PC-3 (cell line): ENCODE measurements around the gene PRSS33. TPM values are rescaled to one million over a fixed set of nuclear protein-coding genes. Genes with fewer than 3 reads are reported as not detected.

Source experiments
- ATAC-seq: fragments of 200-7000 bp; cut with Tn5 transposase; 2 replicates; pipeline ENCODE4 v1.9.1; 2020; ENCODE audit warnings: mild to moderate bottlenecking, moderate library complexity
- BruUV-seq: library from RNA; stranded (reverse); fragments of 400-500 nt; replicated peaks from 2 replicates; lab custom pipeline; 2021; lab: Mats Ljungman, UMichigan
- CTCF ChIA-PET: fragments of 300-600 bp; sonication (Branson Sonifier 250); formaldehyde crosslinking; loops from one replicate; lab custom pipeline; 2022; ENCODE audit warnings: antibody characterized with exemption; lab: Charles Lee
- POLR2A ChIA-PET: fragments of 300-600 bp; sonication (Branson Sonifier 250); formaldehyde crosslinking; loops from one replicate; lab custom pipeline; 2022; ENCODE audit warnings: antibody characterized with exemption; ENCODE audit not compliant: unreplicated experiment; lab: Charles Lee
- DNase-seq: peaks from one replicate; pipeline ENCODE4 v3.0.0-alpha.2; 2015
- H2AFZ ChIP-seq: fragments of 300-600 bp; sonication (generic); 2 replicates; pipeline ENCODE4 v1.6.0; 2016; ENCODE audit warnings: antibody characterized with exemption, low read length
- H3F3A ChIP-seq: fragments of 300-600 bp; sonication (generic); one replicate; pipeline ENCODE4 v1.6.0; 2017; ENCODE audit warnings: antibody characterized with exemption, low read length, control low read depth, mild to moderate bottlenecking; ENCODE audit not compliant: unreplicated experiment
- H3K27ac ChIP-seq: fragments of 300-600 bp; sonication (generic); 2 replicates; pipeline ENCODE4 v1.5.1; 2016; ENCODE audit warnings: mild to moderate bottlenecking, low read length
- H3K27me3 ChIP-seq: fragments of 300-600 bp; sonication (generic); 2 replicates; pipeline ENCODE4 v1.6.1; 2016; ENCODE audit warnings: low read length, mixed read lengths
- H3K36me3 ChIP-seq: fragments of 300-600 bp; sonication (generic); 2 replicates; pipeline ENCODE4 v1.6.1; 2016; ENCODE audit warnings: low read depth, mixed run types, low read length, mixed read lengths
- H3K4me1 ChIP-seq: fragments of 300-600 bp; sonication (generic); 2 replicates; pipeline ENCODE4 v1.5.1; 2016; ENCODE audit warnings: low read length; ENCODE audit not compliant: insufficient read depth
- H3K4me2 ChIP-seq: fragments of 300-600 bp; sonication (generic); 2 replicates; pipeline ENCODE4 v1.6.0; 2016; ENCODE audit warnings: low read length
- H3K4me3 ChIP-seq: fragments of 300-600 bp; sonication (generic); 2 replicates; pipeline ENCODE4 v1.5.1; 2016; ENCODE audit warnings: mild to moderate bottlenecking, low read length, mixed read lengths
- H3K79me2 ChIP-seq: fragments of 300-600 bp; sonication (generic); 2 replicates; pipeline ENCODE4 v1.6.1; 2017; ENCODE audit warnings: low read length, mixed read lengths
- H3K9ac ChIP-seq: fragments of 300-600 bp; sonication (generic); 2 replicates; pipeline ENCODE4 v1.6.0; 2016; ENCODE audit warnings: mild to moderate bottlenecking, low read length
- H3K9me2 ChIP-seq: fragments of 300-600 bp; sonication (generic); replicated peaks from 2 replicates; pipeline ENCODE4 v1.6.1; 2016; ENCODE audit warnings: mixed run types, low read length, mixed read lengths
- H3K9me3 ChIP-seq: fragments of 300-600 bp; sonication (generic); 2 replicates; pipeline ENCODE4 v1.6.1; 2016; ENCODE audit warnings: low read length, mixed read lengths
- H4K20me1 ChIP-seq: fragments of 300-600 bp; sonication (generic); 2 replicates; pipeline ENCODE4 v1.6.1; 2016; ENCODE audit warnings: low read length, mixed read lengths
- EZH2 ChIP-seq: fragments of 300-600 bp; sonication (generic); IDR thresholded peaks from one replicate; pipeline ENCODE4 v1.6.1; 2017; ENCODE audit warnings: antibody characterized with exemption, mild to moderate bottlenecking, low read length; ENCODE audit not compliant: unreplicated experiment
- EZH2phosphoT487 ChIP-seq: fragments of 300-600 bp; sonication (generic); IDR thresholded peaks from 2 replicates; pipeline ENCODE4 v1.6.1; 2018; ENCODE audit warnings: mild to moderate bottlenecking, antibody characterized with exemption, low read length, borderline replicate concordance
- intact Hi-C: fragments of 100-400 bp; cut with micrococcal nuclease; formaldehyde crosslinking; loops from 2 replicates; pipeline ENCODE4 v1.9.0; 2023
- total RNA-seq: library from RNA; depleted of rRNA; stranded (reverse); fragments of >200 nt; gene quantifications from 2 replicates; pipeline ENCODE4 v1.2.3, GENCODE V29; 2014
- TF ChIP-seq, protein P1 (sequence below): fragments of 300-600 bp; sonication (generic); conservative IDR thresholded peaks from 2 replicates; pipeline ENCODE4 v1.5.1; 2017; ENCODE audit warnings: antibody characterized with exemption, low read depth, mild to moderate bottlenecking, low read length

PRSS33 gene
- total RNA-seq, 1 experiment from 2014 or later: 0.11 TPM

DNA sequence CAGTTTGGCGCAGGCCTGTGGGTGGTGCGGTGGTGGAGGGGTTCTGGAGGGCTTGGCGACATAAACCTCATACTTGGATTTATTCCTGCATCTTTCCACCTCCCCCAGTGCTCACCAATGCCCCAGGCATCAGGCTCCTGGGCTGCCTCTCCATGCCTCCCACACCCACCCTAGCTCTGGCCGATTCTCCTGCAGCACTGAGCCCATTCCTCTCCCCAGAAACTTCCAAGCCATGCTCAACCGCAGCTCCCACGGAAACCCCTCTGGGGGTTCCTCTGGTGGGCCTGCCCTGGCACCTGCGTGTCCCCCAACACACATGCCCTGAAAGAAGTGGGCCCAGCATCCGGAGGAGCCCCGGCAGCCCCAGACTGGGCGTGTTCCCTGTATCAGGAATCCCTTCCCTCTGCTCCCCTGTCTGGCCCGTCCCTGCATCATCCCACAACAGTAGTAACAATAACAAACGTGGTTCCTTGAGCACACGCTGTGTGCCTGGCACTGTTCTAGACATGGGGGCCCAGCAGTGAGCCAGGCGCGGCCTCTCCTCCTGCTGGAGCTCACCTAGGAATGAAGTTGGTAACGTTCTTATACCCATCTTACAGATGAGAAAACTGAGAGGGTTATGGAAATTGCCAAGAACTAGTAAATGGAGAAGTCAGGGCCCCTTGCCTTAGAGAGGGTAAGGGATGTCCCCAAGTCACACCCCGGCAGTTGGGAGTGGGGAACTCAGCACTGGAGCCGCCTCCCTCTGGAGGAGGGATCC is 32.0 kb upstream of the PRSS33 start:
- H2AFZ ChIP-seq: no peak overlapping the region
- CTCF ChIA-PET: no interaction called here
- no peak overlapping the region for H3K4me2 ChIP-seq
- POLR2A ChIA-PET: no interaction called here
- H3K79me2 ChIP-seq: no peaks in the 10 kb centered on the region
- H3K4me1 ChIP-seq: no peaks in the 10 kb centered on the region
- H3K9me2 ChIP-seq: no peaks in the 10 kb centered on the region
- no peak overlapping the region for H3K9ac ChIP-seq
- H3K4me3 ChIP-seq: no peak overlapping the region
- intact Hi-C loops: no loop called here
- no peaks in the 10 kb centered on the region for H4K20me1 ChIP-seq
- TF ChIP-seq EZH2phosphoT487 (no peak), EZH2 (no peak)
- TF ChIP-seq, protein P1, sequence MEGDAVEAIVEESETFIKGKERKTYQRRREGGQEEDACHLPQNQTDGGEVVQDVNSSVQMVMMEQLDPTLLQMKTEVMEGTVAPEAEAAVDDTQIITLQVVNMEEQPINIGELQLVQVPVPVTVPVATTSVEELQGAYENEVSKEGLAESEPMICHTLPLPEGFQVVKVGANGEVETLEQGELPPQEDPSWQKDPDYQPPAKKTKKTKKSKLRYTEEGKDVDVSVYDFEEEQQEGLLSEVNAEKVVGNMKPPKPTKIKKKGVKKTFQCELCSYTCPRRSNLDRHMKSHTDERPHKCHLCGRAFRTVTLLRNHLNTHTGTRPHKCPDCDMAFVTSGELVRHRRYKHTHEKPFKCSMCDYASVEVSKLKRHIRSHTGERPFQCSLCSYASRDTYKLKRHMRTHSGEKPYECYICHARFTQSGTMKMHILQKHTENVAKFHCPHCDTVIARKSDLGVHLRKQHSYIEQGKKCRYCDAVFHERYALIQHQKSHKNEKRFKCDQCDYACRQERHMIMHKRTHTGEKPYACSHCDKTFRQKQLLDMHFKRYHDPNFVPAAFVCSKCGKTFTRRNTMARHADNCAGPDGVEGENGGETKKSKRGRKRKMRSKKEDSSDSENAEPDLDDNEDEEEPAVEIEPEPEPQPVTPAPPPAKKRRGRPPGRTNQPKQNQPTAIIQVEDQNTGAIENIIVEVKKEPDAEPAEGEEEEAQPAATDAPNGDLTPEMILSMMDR: no peak
- H3K36me3 ChIP-seq: no peaks in the 10 kb centered on the region
- no peak for DNase-seq
- no peak for ATAC-seq
- no peaks in the 10 kb centered on the region for H3K27me3 ChIP-seq
- H3K9me3 ChIP-seq: no peaks in the 10 kb centered on the region
- H3F3A ChIP-seq: no peaks in the 10 kb centered on the region
- BruUV-seq: no TSS peak
- no peak overlapping the region for H3K27ac ChIP-seq

DNA sequence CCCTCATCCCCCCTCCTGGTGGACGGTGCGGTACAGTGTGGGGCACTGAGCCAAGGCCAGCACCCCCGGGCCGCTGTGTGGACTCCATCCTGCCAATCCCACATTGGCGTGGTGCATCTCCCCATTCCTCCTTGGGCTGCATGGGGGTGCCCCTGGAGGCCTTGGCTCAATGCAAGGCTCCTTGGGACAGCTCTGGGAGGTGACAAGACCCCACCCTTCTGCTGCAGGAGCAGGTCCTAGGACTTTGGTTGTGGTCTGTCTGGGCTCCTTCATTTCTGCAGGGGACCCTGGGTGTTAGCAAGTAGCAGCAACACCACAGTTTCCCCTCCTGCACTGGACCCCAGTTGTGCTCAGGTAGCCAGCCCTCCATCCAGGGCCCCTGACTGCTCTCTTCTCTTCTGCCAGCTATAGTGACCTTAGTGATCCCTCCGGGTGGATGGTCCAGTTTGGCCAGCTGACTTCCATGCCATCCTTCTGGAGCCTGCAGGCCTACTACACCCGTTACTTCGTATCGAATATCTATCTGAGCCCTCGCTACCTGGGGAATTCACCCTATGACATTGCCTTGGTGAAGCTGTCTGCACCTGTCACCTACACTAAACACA is 31.0 kb upstream of the PRSS33 start:
- no peak overlapping the region for H3K4me2 ChIP-seq
- POLR2A ChIA-PET: no interaction called here
- no peaks in the 10 kb centered on the region for H3K36me3 ChIP-seq
- no peaks in the 10 kb centered on the region for H3F3A ChIP-seq
- H3K4me1 ChIP-seq: no peaks in the 10 kb centered on the region
- CTCF ChIA-PET: no interaction called here
- no peak overlapping the region for H3K9ac ChIP-seq
- H3K9me2 ChIP-seq: no peaks in the 10 kb centered on the region
- TF ChIP-seq EZH2phosphoT487 (no peak), EZH2 (no peak)
- TF ChIP-seq, protein P1: no peak
- H3K9me3 ChIP-seq: no peaks in the 10 kb centered on the region
- no peak for DNase-seq
- no peaks in the 10 kb centered on the region for H3K27me3 ChIP-seq
- intact Hi-C loops: no loop called here
- H3K4me3 ChIP-seq: no peak overlapping the region
- H3K79me2 ChIP-seq: no peaks in the 10 kb centered on the region
- ATAC-seq: no peak
- no peak overlapping the region for H2AFZ ChIP-seq
- no peak overlapping the region for H3K27ac ChIP-seq
- no TSS peak for BruUV-seq
- H4K20me1 ChIP-seq: no peaks in the 10 kb centered on the region
